HG03095 (cell line): ENCODE measurements around the gene HCN2.
"Not testable (repeated sequence)": the region's sequence is repeated elsewhere in the genome, so short reads cannot be mapped to it uniquely, and the experiment has no call there.

Experiments
- ATAC-seq: cut with Tn5 transposase; IDR thresholded peaks from one replicate; pipeline ENCODE4 v1.9.1; 2021; ENCODE audit warnings: moderate library complexity; ENCODE audit not compliant: unreplicated experiment

The HCN2 gene

GRCh38 chr19:617551-618246 lies 28.0 kb downstream of the HCN2 start:
- ATAC-seq, result no peak

GRCh38 chr19:618247-618619 lies 28.6 kb downstream of the HCN2 start:
- no peak for ATAC-seq

GRCh38 chr19:618674-619285 lies 29.1 kb downstream of the HCN2 start:
- ATAC-seq, result no peak

- no peak for ATAC-seq
Observed at GRCh38 chr19:619286-620002, 29.8 kb downstream of the HCN2 start.

- no peak for ATAC-seq
Observed at GRCh38 chr19:620166-620862, 30.6 kb downstream of the HCN2 start.

GRCh38 chr19:621191-621590 lies 31.5 kb downstream of the HCN2 start:
- ATAC-seq, result not testable (repeated sequence)

- no peak for ATAC-seq
Observed at GRCh38 chr19:621819-622218, 32.1 kb downstream of the HCN2 start.

- ATAC-seq, result no peak
Observed at GRCh38 chr19:622666-623065, 33.0 kb downstream of the HCN2 start.

- no peak for ATAC-seq
Observed at GRCh38 chr19:623175-623916, 33.7 kb downstream of the HCN2 start.

GRCh38 chr19:623974-624373 lies 34.3 kb downstream of the HCN2 start:
- ATAC-seq, result no peak

- no peak for ATAC-seq
Observed at GRCh38 chr19:624433-625109, 34.9 kb downstream of the HCN2 start.

GRCh38 chr19:625257-625656 lies 35.6 kb downstream of the HCN2 start:
- no peak for ATAC-seq

GRCh38 chr19:626566-626965 lies 36.9 kb downstream of the HCN2 start:
- ATAC-seq, result not testable (repeated sequence)

- no peak for ATAC-seq
Observed at GRCh38 chr19:628168-628567, 38.5 kb downstream of the HCN2 start.

- ATAC-seq, result not testable (repeated sequence)
Observed at GRCh38 chr19:629515-629914, 39.8 kb downstream of the HCN2 start.

GRCh38 chr19:629961-630714 lies 40.5 kb downstream of the HCN2 start:
- ATAC-seq, result no peak

- no peak for ATAC-seq
Observed at GRCh38 chr19:632579-633067, 42.9 kb downstream of the HCN2 start.

- peak; percentile 51 for ATAC-seq
Observed at GRCh38 chr19:633068-633785, 43.5 kb downstream of the HCN2 start, which contains the start of gene POLRMT. Gene POLRMT, minus strand, starts transcription at chr19:633537. Its CDS starts 25 bp downstream, at chr19:633512.
